PFSK-1 (cell line): Measurements from ENCODE around the gene DMTF1.

ENCODE experiments used
- FOXP2 ChIP-seq: optimal IDR thresholded peaks from 2 replicates; pipeline ENCODE3; 2011; ENCODE audit warnings: borderline replicate concordance, control low read depth, inconsistent platforms; ENCODE audit not compliant: insufficient read depth; ENCODE audit errors: extremely low read length, extremely low read depth
- POLR2AphosphoS5 ChIP-seq: IDR thresholded peaks from 2 replicates; pipeline ENCODE4 v1.6.1; 2012; ENCODE audit warnings: low read depth, mild to moderate bottlenecking, control low read depth, low read length, moderate library complexity
- REST ChIP-seq, 2 experiments: IDR thresholded peaks; 2 replicates each; pipeline versions ENCODE4 v1.6.1 to v1.8.0; 2011 to 2012; ENCODE audit warnings: low read depth in 2 of 2, low read length in 2 of 2, control low read depth in 1 of 2, inconsistent platforms in 1 of 2, mild to moderate bottlenecking in 1 of 2, moderate library complexity in 1 of 2; ENCODE audit not compliant: insufficient read depth in 1 of 2
- SIN3A ChIP-seq: IDR thresholded peaks from 2 replicates; pipeline ENCODE4 v1.6.1; 2012; ENCODE audit warnings: mild to moderate bottlenecking, low read length, moderate library complexity, borderline replicate concordance; ENCODE audit not compliant: insufficient read depth
- TAF1 ChIP-seq: IDR thresholded peaks from 2 replicates; pipeline ENCODE4 v1.6.1; 2012; ENCODE audit warnings: low read length, control low read depth, borderline replicate concordance; ENCODE audit not compliant: insufficient read depth

Gene DMTF1

GRCh38 chr7:87217983-87218653, 65.9 kb downstream of the DMTF1 start:
- TF ChIP-seq TAF1 (no peak), POLR2AphosphoS5 (no peak), REST (IDR thresholded peaks at IDR 0.05; ENCODE audit: insufficient read depth in 1 of 2, low read depth in 2 of 2, low read length in 2 of 2) (no peak), FOXP2 (no peak), SIN3A (no peak)

- TF ChIP-seq REST (IDR thresholded peaks at IDR 0.05; ENCODE audit: insufficient read depth in 1 of 2, low read depth in 2 of 2, low read length in 2 of 2) (no peak), SIN3A (no peak), TAF1 (no peak), POLR2AphosphoS5 (no peak), FOXP2 (no peak)
These were observed 66.7 kb downstream of the DMTF1 start for GRCh38 chr7:87218796-87219544.

- TF ChIP-seq REST (IDR thresholded peaks at IDR 0.05; ENCODE audit: insufficient read depth in 1 of 2, low read depth in 2 of 2, low read length in 2 of 2) (no peak), TAF1 (peak; percentile 23; the same call in 1 of the 2 replicates), SIN3A (no peak), POLR2AphosphoS5 (peak; percentile 42; the same call in 1 of the 2 replicates), FOXP2 (peak; percentile 50)
These were observed 67.3 kb downstream of the DMTF1 start, which contains the start of gene TMEM243 for GRCh38 chr7:87219545-87220025. Gene TMEM243 (minus strand): TSS chr7:87219732. CDS start chr7:87219503, 229 bp downstream.

GRCh38 chr7:87220026-87220733, 67.9 kb downstream of the DMTF1 start:
- TF ChIP-seq REST (IDR thresholded peaks at IDR 0.05; ENCODE audit: insufficient read depth in 1 of 2, low read depth in 2 of 2, low read length in 2 of 2) = no peak
- no peak for TF ChIP-seq POLR2AphosphoS5
- peak; percentile 61; the same call in 1 of the 2 replicates for TF ChIP-seq TAF1
- peak; percentile 17 for TF ChIP-seq FOXP2
- TF ChIP-seq SIN3A = no peak
